ENCODE results near the gene GRB10. TPM values are rescaled to one million over a fixed set of nuclear protein-coding genes. Genes with fewer than 3 reads are reported as not detected.

GRB10 gene
- total RNA-seq, 2 donors from 2014 or later, result 10.3 to 15.1 TPM

- Histone ChIP-seq H3K9me3 (no peaks in the 10 kb centered on the region), H3K27me3 (no peaks in the 10 kb centered on the region), H3K4me3 (no peak overlapping the region), H3K36me3 (no peaks in the 10 kb centered on the region), H3K9ac (ENCODE audit: low read depth in 2 of 2, low read length in 2 of 2) (no peak overlapping the region), H3K4me1 (no peaks in the 10 kb centered on the region), H3K27ac (no peak overlapping the region)
- no peak for DNase-seq
- intact Hi-C loops (cut with DNase I), result no loop called here
- TF ChIP-seq CTCF (IDR thresholded peaks at IDR 0.05), result no peak
These were observed 134.6 kb downstream of the GRB10 start for GRCh38 chr7:50648076-50648475.

- DNase-seq, result no peak
- H3K27me3 ChIP-seq, result no peaks in the 10 kb centered on the region
- intact Hi-C loops (cut with DNase I), result no loop called here
- H3K27ac ChIP-seq, result no peak overlapping the region
- H3K9me3 ChIP-seq, result no peaks in the 10 kb centered on the region
- no peaks in the 10 kb centered on the region for H3K4me1 ChIP-seq
- TF ChIP-seq CTCF (IDR thresholded peaks at IDR 0.05), result no peak
- no peaks in the 10 kb centered on the region for H3K36me3 ChIP-seq
- H3K4me3 ChIP-seq, result no peak overlapping the region
- no peak overlapping the region for H3K9ac ChIP-seq (ENCODE audit: low read depth in 2 of 2, low read length in 2 of 2)
These were observed 135.3 kb downstream of the GRB10 start for GRCh38 chr7:50647286-50647980.

- no peak for TF ChIP-seq CTCF (IDR thresholded peaks at IDR 0.05)
- Histone ChIP-seq H3K9ac (ENCODE audit: low read depth in 2 of 2, low read length in 2 of 2) (no peak overlapping the region), H3K27me3 (no peaks in the 10 kb centered on the region), H3K36me3 (no peaks in the 10 kb centered on the region), H3K9me3 (no peaks in the 10 kb centered on the region), H3K27ac (no peak overlapping the region), H3K4me1 (no peaks in the 10 kb centered on the region), H3K4me3 (no peak overlapping the region)
- DNase-seq, result no peak
- intact Hi-C loops (cut with DNase I), result no loop called here
These were observed 136.6 kb downstream of the GRB10 start for GRCh38 chr7:50646069-50646468.

- Histone ChIP-seq H3K27ac (no peak overlapping the region), H3K4me1 (no peaks in the 10 kb centered on the region), H3K9me3 (no peaks in the 10 kb centered on the region), H3K4me3 (no peak overlapping the region), H3K36me3 (no peaks in the 10 kb centered on the region), H3K9ac (ENCODE audit: low read depth in 2 of 2, low read length in 2 of 2) (no peak overlapping the region), H3K27me3 (no peaks in the 10 kb centered on the region)
- TF ChIP-seq CTCF (IDR thresholded peaks at IDR 0.05), result no peak
- intact Hi-C loops (cut with DNase I), result no loop called here
- no peak for DNase-seq
These were observed 137.5 kb downstream of the GRB10 start for GRCh38 chr7:50645186-50645585.

- Histone ChIP-seq H3K4me1 (no peaks in the 10 kb centered on the region), H3K9me3 (no peaks in the 10 kb centered on the region), H3K9ac (ENCODE audit: low read depth in 2 of 2, low read length in 2 of 2) (no peak overlapping the region), H3K27me3 (no peaks in the 10 kb centered on the region), H3K27ac (no peak overlapping the region), H3K4me3 (no peak overlapping the region), H3K36me3 (no peaks in the 10 kb centered on the region)
- intact Hi-C loops (cut with DNase I), result no loop called here
- DNase-seq, result no peak
- no peak for TF ChIP-seq CTCF (IDR thresholded peaks at IDR 0.05)
These were observed 138.1 kb downstream of the GRB10 start for GRCh38 chr7:50644586-50644985.

All from colonic mucosa (tissue), 4 donors.